Endothelial cell of umbilical vein (primary cell): ENCODE results near the gene LARGE1. TPM values are rescaled to one million over a fixed set of nuclear protein-coding genes. Genes with fewer than 3 reads are reported as not detected.

ENCODE experiments used
- BruUV-seq: library from RNA; stranded (reverse); fragments of 400-500 nt; replicated peaks from 2 replicates; lab custom pipeline; 2021; lab: Mats Ljungman, UMichigan
- CTCF ChIA-PET: fragments of 300-600, 350-600 bp; sonication (Branson Sonifier 250); formaldehyde crosslinking; loops from one replicate; lab custom pipeline; 2021; ENCODE audit warnings: antibody characterized with exemption, inconsistent platforms; lab: Charles Lee
- POLR2A ChIA-PET: fragments of 300-600, 350-600 bp; sonication (Branson Sonifier 250); formaldehyde crosslinking; loops from one replicate; lab custom pipeline; 2021; ENCODE audit warnings: antibody characterized with exemption, inconsistent platforms; lab: Charles Lee
- DNase-seq: peaks from one replicate; pipeline ENCODE4 v3.0.0-alpha.2; 2011; ENCODE audit warnings: low read depth, low spot score
- FAIRE-seq: peaks from 2 replicates; lab custom pipeline; 2011; peaks lifted over from hg19 to GRCh38; lab: Jason Lieb, UNC
- H2AFZ ChIP-seq: 2 replicates; pipeline ENCODE4 v1.6.0; 2012; ENCODE audit warnings: low read depth, low read length, control low read depth, inconsistent platforms
- H3K27ac ChIP-seq: 2 replicates; pipeline ENCODE4 v1.5.1; 2011; ENCODE audit warnings: low read depth, mild to moderate bottlenecking, control low read depth, low read length, moderate library complexity; ENCODE audit not compliant: insufficient read depth
- H3K27me3 ChIP-seq, 2 experiments: 2 replicates each; pipeline versions ENCODE4 v1.6.0 to v1.6.1; 2011; ENCODE audit warnings: low read length in 2 of 2, mixed read lengths in 1 of 2; ENCODE audit not compliant: control insufficient read depth in 2 of 2, insufficient read depth in 2 of 2
- H3K36me3 ChIP-seq, 2 experiments: 2 replicates in 1 of 2; 3 replicates in 1 of 2; pipeline ENCODE4 v1.5.1; 2011; ENCODE audit warnings: low read length in 2 of 2, mild to moderate bottlenecking in 1 of 2, moderate library complexity in 1 of 2; ENCODE audit not compliant: control insufficient read depth in 2 of 2, insufficient read depth in 2 of 2; ENCODE audit errors: extremely low read depth in 1 of 2
- H3K4me1 ChIP-seq: 3 replicates; pipeline ENCODE4 v1.5.1; 2011; ENCODE audit warnings: mild to moderate bottlenecking, low read length; ENCODE audit not compliant: control insufficient read depth, insufficient read depth; ENCODE audit errors: extremely low read depth
- H3K4me2 ChIP-seq: 2 replicates; pipeline ENCODE4 v1.6.1; 2011; ENCODE audit warnings: low read length, control low read depth, mixed read lengths; ENCODE audit not compliant: insufficient read depth
- H3K4me3 ChIP-seq, 3 experiments: fragments of 200-600 bp in 1 of 3; sonication (generic), shearing (Covaris generic) in 1 of 3; replicated peaks in 1 of 3; 2 replicates each; pipeline ENCODE4 v1.5.1; 2011 to 2016; ENCODE audit warnings: control low read depth in 3 of 3, low read length in 3 of 3, mild to moderate bottlenecking in 2 of 3, inconsistent platforms in 1 of 3, low read depth in 1 of 3, moderate library complexity in 1 of 3; ENCODE audit not compliant: insufficient read depth in 1 of 3
- H3K79me2 ChIP-seq: 2 replicates; pipeline ENCODE4 v1.6.0; 2012; ENCODE audit warnings: low read length, inconsistent platforms; ENCODE audit not compliant: control insufficient read depth, insufficient read depth
- H3K9ac ChIP-seq: replicated peaks from 2 replicates; pipeline ENCODE3; 2011; ENCODE audit warnings: low read length, control low read depth; ENCODE audit not compliant: insufficient read depth; ENCODE audit errors: extremely low read depth
- H3K9me1 ChIP-seq: replicated peaks from 3 replicates; pipeline ENCODE4 v1.6.0; 2011; ENCODE audit warnings: mild to moderate bottlenecking, low read length; ENCODE audit not compliant: control insufficient read depth, insufficient read depth; ENCODE audit errors: extremely low read depth
- H3K9me3 ChIP-seq: replicated peaks from 2 replicates; pipeline ENCODE4 v1.5.1; 2012; ENCODE audit warnings: low read length, inconsistent platforms; ENCODE audit not compliant: control insufficient read depth, insufficient read depth
- H4K20me1 ChIP-seq: replicated peaks from 2 replicates; pipeline ENCODE3; 2011; ENCODE audit warnings: mild to moderate bottlenecking, low read length; ENCODE audit not compliant: control insufficient read depth, insufficient read depth; ENCODE audit errors: extremely low read depth
- FOS ChIP-seq: IDR thresholded peaks from 2 replicates; pipeline ENCODE4 v1.6.1; 2011; ENCODE audit warnings: mild to moderate bottlenecking, low read length, moderate library complexity, borderline replicate concordance; ENCODE audit not compliant: insufficient read depth
- GATA2 ChIP-seq: IDR thresholded peaks from 2 replicates; pipeline ENCODE4 v1.7.0; 2011; ENCODE audit warnings: low read depth, mild to moderate bottlenecking, moderate library complexity, mixed read lengths, low read length; ENCODE audit not compliant: insufficient read length, insufficient read depth
- JUN ChIP-seq: IDR thresholded peaks from 2 replicates; pipeline ENCODE4 v1.6.1; 2011; ENCODE audit warnings: borderline replicate concordance, low read depth; ENCODE audit not compliant: insufficient read length, insufficient read depth
- MAX ChIP-seq: IDR thresholded peaks from 2 replicates; pipeline ENCODE4 v1.6.1; 2011; ENCODE audit not compliant: insufficient read depth, insufficient read length
- dilution Hi-C: fragments of 300-500 bp; cut with MboI; formaldehyde crosslinking; loops from one replicate; pipeline ENCODE4 v1.15.0; 2019; ENCODE audit warnings: low sequenced_read_pairs; ENCODE audit not compliant: extremely low pct_ligation_motif_present
- intact Hi-C: fragments of 100-400 bp; cut with micrococcal nuclease; formaldehyde crosslinking; loops from one replicate; pipeline ENCODE4 v1.10.0; 2022
- polyA plus RNA-seq, 4 experiments: library from polyadenylated mRNA; depleted of rRNA in 3 of 4; stranded (reverse) in 3 of 4; unstranded in 1 of 4; fragments of >200 nt; gene quantifications; 2 replicates each; pipeline versions ENCODE4 v1.2.1 to v1.2.3, GENCODE V29; 2011 to 2012; ENCODE audit warnings: missing spikeins in 1 of 4
- total RNA-seq: library from RNA; stranded (reverse); gene quantifications from 2 replicates; pipeline ENCODE4 v1.2.3, GENCODE V29; 2021
- TF ChIP-seq, protein P1 (sequence below), 2 donors: IDR thresholded peaks; 1 replicate in 1 of 2; 2 replicates in 1 of 2; pipeline ENCODE4 v1.5.1; 2011; ENCODE audit warnings: low read length in 2 of 2, mild to moderate bottlenecking in 2 of 2, moderate library complexity in 2 of 2, control low read depth in 1 of 2, inconsistent platforms in 1 of 2, low read depth in 1 of 2; ENCODE audit not compliant: insufficient read depth in 1 of 2; ENCODE audit errors: extremely low read depth in 1 of 2

LARGE1 gene
- total and polyA plus RNA-seq, 2 donors (not counting 3 experiments of a cell fraction or from before 2014, with no cell fraction given) = 0.95 to 4.4 TPM

- H3K36me3 ChIP-seq = no peaks in the 10 kb centered on the region
- no peak overlapping the region for H3K27ac ChIP-seq
- intact Hi-C loops = no loop called here
- H3K9me1 ChIP-seq = no peaks in the 10 kb centered on the region
- no peaks in the 10 kb centered on the region for H3K27me3 ChIP-seq
- CTCF ChIA-PET = no interaction called here
- H3K4me1 ChIP-seq = no peaks in the 10 kb centered on the region
- dilution Hi-C loops = no loop called here
- H3K9me3 ChIP-seq = peaks cover 7% of the 10 kb centered on the region
- DNase-seq = no peak
- H3K4me3 ChIP-seq = no peak overlapping the region
- H4K20me1 ChIP-seq = no peaks in the 10 kb centered on the region
- no TSS peak for BruUV-seq
- H3K4me2 ChIP-seq = no peak overlapping the region
- no peak overlapping the region for H2AFZ ChIP-seq
- no peaks in the 10 kb centered on the region for H3K79me2 ChIP-seq
- no peak for FAIRE-seq
- no peak overlapping the region for H3K9ac ChIP-seq
- no peak for TF ChIP-seq MAX
- TF ChIP-seq, protein P1, sequence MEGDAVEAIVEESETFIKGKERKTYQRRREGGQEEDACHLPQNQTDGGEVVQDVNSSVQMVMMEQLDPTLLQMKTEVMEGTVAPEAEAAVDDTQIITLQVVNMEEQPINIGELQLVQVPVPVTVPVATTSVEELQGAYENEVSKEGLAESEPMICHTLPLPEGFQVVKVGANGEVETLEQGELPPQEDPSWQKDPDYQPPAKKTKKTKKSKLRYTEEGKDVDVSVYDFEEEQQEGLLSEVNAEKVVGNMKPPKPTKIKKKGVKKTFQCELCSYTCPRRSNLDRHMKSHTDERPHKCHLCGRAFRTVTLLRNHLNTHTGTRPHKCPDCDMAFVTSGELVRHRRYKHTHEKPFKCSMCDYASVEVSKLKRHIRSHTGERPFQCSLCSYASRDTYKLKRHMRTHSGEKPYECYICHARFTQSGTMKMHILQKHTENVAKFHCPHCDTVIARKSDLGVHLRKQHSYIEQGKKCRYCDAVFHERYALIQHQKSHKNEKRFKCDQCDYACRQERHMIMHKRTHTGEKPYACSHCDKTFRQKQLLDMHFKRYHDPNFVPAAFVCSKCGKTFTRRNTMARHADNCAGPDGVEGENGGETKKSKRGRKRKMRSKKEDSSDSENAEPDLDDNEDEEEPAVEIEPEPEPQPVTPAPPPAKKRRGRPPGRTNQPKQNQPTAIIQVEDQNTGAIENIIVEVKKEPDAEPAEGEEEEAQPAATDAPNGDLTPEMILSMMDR (IDR thresholded peaks at IDR 0.05; ENCODE audit: extremely low read depth in 1 of 2, insufficient read depth in 1 of 2, low read depth in 1 of 2, low read length in 2 of 2) = no peak
- no peak for TF ChIP-seq JUN
- TF ChIP-seq FOS = no peak
- TF ChIP-seq GATA2 = no peak
- POLR2A ChIA-PET = no interaction called here
Measured at GRCh38 chr22:33443683-33444082, 476.6 kb downstream of the LARGE1 start.

DNA sequence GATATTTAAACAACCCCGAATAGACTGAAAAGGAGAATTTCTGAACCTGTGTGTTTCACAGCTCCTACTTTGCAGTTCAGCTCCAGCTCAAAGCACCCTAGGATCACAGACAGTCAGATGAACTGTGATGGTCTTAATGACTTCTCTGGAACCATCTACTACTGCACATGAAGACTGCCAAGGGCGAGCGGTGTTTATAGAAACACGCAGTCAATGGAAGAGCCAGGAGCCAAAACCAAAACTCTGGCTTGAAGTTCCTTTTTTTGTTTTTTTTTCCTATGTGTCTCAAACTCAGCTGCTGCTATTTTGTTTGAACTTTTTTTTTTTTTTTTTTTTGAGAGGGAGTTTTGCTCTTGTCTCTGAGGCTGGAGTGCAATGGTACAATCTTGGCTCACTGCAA lies 479.5 kb downstream of the LARGE1 start:
- DNase-seq (no peak), FAIRE-seq (no peak)
- Histone ChIP-seq H3K27ac (no peak overlapping the region), H3K4me2 (no peak overlapping the region), H4K20me1 (no peaks in the 10 kb centered on the region), H3K36me3 (no peaks in the 10 kb centered on the region), H3K4me3 (no peak overlapping the region), H3K79me2 (no peaks in the 10 kb centered on the region), H3K27me3 (no peaks in the 10 kb centered on the region), H3K9me3 (peaks cover 2% of the 10 kb centered on the region), H3K9me1 (no peaks in the 10 kb centered on the region), H2AFZ (no peak overlapping the region), H3K9ac (no peak overlapping the region), H3K4me1 (no peaks in the 10 kb centered on the region)
- intact Hi-C loops = no loop called here
- BruUV-seq = no TSS peak
- ChIA-PET CTCF (no interaction called here), POLR2A (no interaction called here)
- TF ChIP-seq MAX = no peak
- dilution Hi-C loops = no loop called here
